ENCODE measurements around the gene IRAK2.
A peak's percentile ranks its signal among the peaks of the same experiment; 100 is the strongest.
"Not testable (repeated sequence)": the region's sequence is repeated elsewhere in the genome, so short reads cannot be mapped to it uniquely, and the experiment has no call there.

The IRAK2 gene

GRCh38 chr3:10268930-10269329 is 104.2 kb downstream of the IRAK2 start:
- Histone ChIP-seq H3K4me1 (ENCODE audit: control insufficient read depth, insufficient read depth, low read length) (peaks cover 17% of the 10 kb centered on the region), H3K9ac (ENCODE audit: low read depth, low read length) (no peak overlapping the region), H3K27me3 (ENCODE audit: control insufficient read depth, insufficient read depth, low read length) (no peaks in the 10 kb centered on the region), H3K4me2 (ENCODE audit: low read length) (no peak overlapping the region), H3K4me3 (ENCODE audit: low read length) (no peak overlapping the region), H3K9me3 (replicated peaks; ENCODE audit: low read length) (no peaks in the 10 kb centered on the region), H3K36me3 (ENCODE audit: insufficient read depth, low read length) (peaks cover 44% of the 10 kb centered on the region)

- Histone ChIP-seq H3K9me3 (replicated peaks; ENCODE audit: low read length) (no peaks in the 10 kb centered on the region), H3K27me3 (ENCODE audit: control insufficient read depth, insufficient read depth, low read length) (no peaks in the 10 kb centered on the region), H3K9ac (ENCODE audit: low read depth, low read length) (no peak overlapping the region), H3K4me3 (ENCODE audit: low read length) (no peak overlapping the region), H3K4me2 (ENCODE audit: low read length) (no peak overlapping the region), H3K36me3 (ENCODE audit: insufficient read depth, low read length) (peaks cover 44% of the 10 kb centered on the region), H3K4me1 (ENCODE audit: control insufficient read depth, insufficient read depth, low read length) (peaks cover 16% of the 10 kb centered on the region)
Observed at GRCh38 chr3:10269443-10269842, 104.7 kb downstream of the IRAK2 start.

GRCh38 chr3:10272476-10272875 is 107.8 kb downstream of the IRAK2 start:
- H3K9me3 ChIP-seq (replicated peaks; ENCODE audit: low read length); H3K9ac ChIP-seq (ENCODE audit: low read depth, low read length); H3K4me2 ChIP-seq (ENCODE audit: low read length); H3K27me3 ChIP-seq (ENCODE audit: control insufficient read depth, insufficient read depth, low read length); H3K4me3 ChIP-seq (ENCODE audit: low read length): not testable (repeated sequence)
- Histone ChIP-seq H3K36me3 (ENCODE audit: insufficient read depth, low read length) (peaks cover 40% of the 10 kb centered on the region), H3K4me1 (ENCODE audit: control insufficient read depth, insufficient read depth, low read length) (peaks cover 13% of the 10 kb centered on the region)

GRCh38 chr3:10272977-10273376 is 108.3 kb downstream of the IRAK2 start:
- H3K27me3 ChIP-seq (ENCODE audit: control insufficient read depth, insufficient read depth, low read length) = no peaks in the 10 kb centered on the region
- H3K9me3 ChIP-seq (replicated peaks; ENCODE audit: low read length) = no peaks in the 10 kb centered on the region
- H3K4me2 ChIP-seq (ENCODE audit: low read length) = no peak overlapping the region
- H3K9ac ChIP-seq (ENCODE audit: low read depth, low read length) = no peak overlapping the region
- peaks cover 8% of the 10 kb centered on the region for H3K4me1 ChIP-seq (ENCODE audit: control insufficient read depth, insufficient read depth, low read length)
- H3K4me3 ChIP-seq (ENCODE audit: low read length) = no peak overlapping the region
- peaks cover 45% of the 10 kb centered on the region for H3K36me3 ChIP-seq (ENCODE audit: insufficient read depth, low read length)

GRCh38 chr3:10273702-10274305 is 109.1 kb downstream of the IRAK2 start:
- Histone ChIP-seq H3K4me3 (ENCODE audit: low read length) (no peak overlapping the region), H3K4me2 (ENCODE audit: low read length) (no peak overlapping the region), H3K9me3 (replicated peaks; ENCODE audit: low read length) (no peaks in the 10 kb centered on the region), H3K36me3 (ENCODE audit: insufficient read depth, low read length) (peaks cover 46% of the 10 kb centered on the region), H3K9ac (ENCODE audit: low read depth, low read length) (no peak overlapping the region), H3K4me1 (ENCODE audit: control insufficient read depth, insufficient read depth, low read length) (peaks cover 3% of the 10 kb centered on the region), H3K27me3 (ENCODE audit: control insufficient read depth, insufficient read depth, low read length) (no peaks in the 10 kb centered on the region)

- H3K36me3 ChIP-seq (ENCODE audit: insufficient read depth, low read length) = peaks cover 47% of the 10 kb centered on the region
- no peak overlapping the region for H3K4me2 ChIP-seq (ENCODE audit: low read length)
Observed at GRCh38 chr3:10274601-10275000, 109.9 kb downstream of the IRAK2 start.

GRCh38 chr3:10277115-10277625 is 112.5 kb downstream of the IRAK2 start:
- Histone ChIP-seq H3K9ac (ENCODE audit: low read depth, low read length) (no peak overlapping the region), H3K4me2 (ENCODE audit: low read length) (no peak overlapping the region), H3K36me3 (ENCODE audit: insufficient read depth, low read length) (peaks cover 44% of the 10 kb centered on the region), H3K4me1 (ENCODE audit: control insufficient read depth, insufficient read depth, low read length) (peaks cover 7% of the 10 kb centered on the region), H3K27me3 (ENCODE audit: control insufficient read depth, insufficient read depth, low read length) (no peaks in the 10 kb centered on the region), H3K4me3 (ENCODE audit: low read length) (no peak overlapping the region), H3K9me3 (replicated peaks; ENCODE audit: low read length) (no peaks in the 10 kb centered on the region)

More at GRCh38 chr3:10274601-10275000, 109.9 kb downstream of the IRAK2 start:
- Histone ChIP-seq H3K9me3 (replicated peaks; ENCODE audit: low read length) (no peaks in the 10 kb centered on the region), H3K9ac (ENCODE audit: low read depth, low read length) (no peak overlapping the region), H3K4me3 (ENCODE audit: low read length) (no peak overlapping the region), H3K4me1 (ENCODE audit: control insufficient read depth, insufficient read depth, low read length) (peaks cover 3% of the 10 kb centered on the region), H3K27me3 (ENCODE audit: control insufficient read depth, insufficient read depth, low read length) (no peaks in the 10 kb centered on the region)

- no peak overlapping the region for H3K4me2 ChIP-seq (ENCODE audit: low read length)
- H3K4me3 ChIP-seq (ENCODE audit: low read length) = no peak overlapping the region
- H3K36me3 ChIP-seq (ENCODE audit: insufficient read depth, low read length) = peaks cover 45% of the 10 kb centered on the region
- no peaks in the 10 kb centered on the region for H3K27me3 ChIP-seq (ENCODE audit: control insufficient read depth, insufficient read depth, low read length)
- H3K9me3 ChIP-seq (replicated peaks; ENCODE audit: low read length) = no peaks in the 10 kb centered on the region
- H3K9ac ChIP-seq (ENCODE audit: low read depth, low read length) = no peak overlapping the region
- H3K4me1 ChIP-seq (ENCODE audit: control insufficient read depth, insufficient read depth, low read length) = peaks cover 10% of the 10 kb centered on the region
Observed at GRCh38 chr3:10278501-10278900, 113.8 kb downstream of the IRAK2 start.

GRCh38 chr3:10279384-10280176 is 114.9 kb downstream of the IRAK2 start:
- Histone ChIP-seq H3K4me2 (ENCODE audit: low read length) (no peak overlapping the region), H3K36me3 (ENCODE audit: insufficient read depth, low read length) (peaks cover 49% of the 10 kb centered on the region), H3K9me3 (replicated peaks; ENCODE audit: low read length) (no peaks in the 10 kb centered on the region), H3K4me3 (ENCODE audit: low read length) (no peak overlapping the region), H3K27me3 (ENCODE audit: control insufficient read depth, insufficient read depth, low read length) (no peaks in the 10 kb centered on the region), H3K4me1 (ENCODE audit: control insufficient read depth, insufficient read depth, low read length) (peaks cover 8% of the 10 kb centered on the region), H3K9ac (ENCODE audit: low read depth, low read length) (no peak overlapping the region)

GRCh38 chr3:10280177-10280529 is 115.4 kb downstream of the IRAK2 start:
- peaks cover 8% of the 10 kb centered on the region for H3K4me1 ChIP-seq (ENCODE audit: control insufficient read depth, insufficient read depth, low read length)
- H3K9me3 ChIP-seq (replicated peaks; ENCODE audit: low read length) = no peaks in the 10 kb centered on the region
- H3K36me3 ChIP-seq (ENCODE audit: insufficient read depth, low read length) = peaks cover 49% of the 10 kb centered on the region
- no peak overlapping the region for H3K4me3 ChIP-seq (ENCODE audit: low read length)
- H3K9ac ChIP-seq (ENCODE audit: low read depth, low read length) = no peak overlapping the region
- no peaks in the 10 kb centered on the region for H3K27me3 ChIP-seq (ENCODE audit: control insufficient read depth, insufficient read depth, low read length)
- H3K4me2 ChIP-seq (ENCODE audit: low read length) = no peak overlapping the region

- no peak overlapping the region for H3K4me2 ChIP-seq (ENCODE audit: low read length)
- H3K9me3 ChIP-seq (replicated peaks; ENCODE audit: low read length) = no peaks in the 10 kb centered on the region
- no peak overlapping the region for H3K4me3 ChIP-seq (ENCODE audit: low read length)
- H3K9ac ChIP-seq (ENCODE audit: low read depth, low read length) = no peak overlapping the region
- H3K36me3 ChIP-seq (ENCODE audit: insufficient read depth, low read length) = peaks cover 49% of the 10 kb centered on the region
- no peaks in the 10 kb centered on the region for H3K27me3 ChIP-seq (ENCODE audit: control insufficient read depth, insufficient read depth, low read length)
- H3K4me1 ChIP-seq (ENCODE audit: control insufficient read depth, insufficient read depth, low read length) = peaks cover 8% of the 10 kb centered on the region
Observed at GRCh38 chr3:10280571-10280970, 115.9 kb downstream of the IRAK2 start.

- no peak overlapping the region for H3K4me3 ChIP-seq (ENCODE audit: low read length)
- peak overlapping the region; percentile 8 for H3K4me2 ChIP-seq (ENCODE audit: low read length)
- no peaks in the 10 kb centered on the region for H3K27me3 ChIP-seq (ENCODE audit: control insufficient read depth, insufficient read depth, low read length)
- H3K4me1 ChIP-seq (ENCODE audit: control insufficient read depth, insufficient read depth, low read length) = peaks cover 12% of the 10 kb centered on the region
- H3K9me3 ChIP-seq (replicated peaks; ENCODE audit: low read length) = no peaks in the 10 kb centered on the region
- H3K9ac ChIP-seq (ENCODE audit: low read depth, low read length) = no peak overlapping the region
- peaks cover 59% of the 10 kb centered on the region for H3K36me3 ChIP-seq (ENCODE audit: insufficient read depth, low read length)
Observed at GRCh38 chr3:10281951-10282350, 117.2 kb downstream of the IRAK2 start.

All from skeletal muscle satellite cell (primary cell).